Stimulated activated CD4-positive, alpha-beta T cell treated with anti-CD3 and anti-CD28 coated beads, Interleukin-4, amount 100 ng/mL, for 48 hours (primary cell): ENCODE measurements around the gene SEPTIN6.

ENCODE experiments used
- DNase-seq, 2 donors: peaks; one replicate each; pipeline ENCODE4 v3.0.0-alpha.2; 2020; ENCODE audit warnings: low read depth in 2 of 2

Gene SEPTIN6

GRCh38 chrX:119648421-119648775, 44.6 kb downstream of the SEPTIN6 start:
- no peak for DNase-seq

GRCh38 chrX:119647552-119648420, 45.2 kb downstream of the SEPTIN6 start:
- peak; percentile 26 to 64 for DNase-seq

- no peak for DNase-seq
Observed at GRCh38 chrX:119647089-119647488, 45.9 kb downstream of the SEPTIN6 start.

GRCh38 chrX:119646515-119646914, 46.5 kb downstream of the SEPTIN6 start:
- DNase-seq, result no peak

- DNase-seq, result no peak
Observed at GRCh38 chrX:119643696-119644095, 49.3 kb downstream of the SEPTIN6 start.
